ENCODE measurements around the gene FAF1.

Gene FAF1

GRCh38 chr1:50426702-50427085 is 533.4 kb downstream of the FAF1 start:
- POLR2A ChIA-PET (ENCODE audit: low non-redundant PET): no interaction called here
- CTCF ChIA-PET: no interaction called here

DNA sequence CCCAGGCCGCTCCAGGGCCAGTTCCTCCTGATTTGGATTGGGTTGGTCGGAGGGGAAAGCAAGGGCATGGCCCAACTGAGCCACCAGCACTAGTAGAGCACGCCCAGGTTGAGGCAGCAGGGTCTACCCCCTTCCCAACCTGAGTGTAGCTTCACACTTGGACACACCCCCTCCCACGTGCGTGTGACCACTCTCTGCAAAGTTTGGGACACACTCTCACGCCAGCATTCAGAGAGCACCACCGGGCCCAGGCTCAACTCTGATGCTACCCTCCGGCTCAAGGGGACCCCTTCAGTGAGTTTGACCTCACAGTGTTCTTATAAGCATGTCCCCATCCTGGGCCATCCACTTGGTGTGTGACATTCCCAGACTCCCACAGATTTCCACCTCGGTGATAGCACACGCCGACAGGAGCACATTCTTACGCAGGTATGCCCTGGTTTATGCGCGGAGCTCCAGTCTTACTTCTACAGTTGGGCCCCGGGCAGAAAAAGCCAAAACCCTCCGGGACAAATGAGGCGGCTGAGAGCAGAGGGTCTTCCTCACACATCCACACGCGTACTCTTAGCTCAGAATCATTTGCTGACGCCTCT is 533.9 kb downstream of the FAF1 start:
- no peak overlapping the region for H3K27ac ChIP-seq
- CTCF ChIA-PET: no interaction called here
- POLR2A ChIA-PET (ENCODE audit: low non-redundant PET): no interaction called here
- DNase-seq (ENCODE audit: low spot score): no peak
- TF ChIP-seq, protein P1, sequence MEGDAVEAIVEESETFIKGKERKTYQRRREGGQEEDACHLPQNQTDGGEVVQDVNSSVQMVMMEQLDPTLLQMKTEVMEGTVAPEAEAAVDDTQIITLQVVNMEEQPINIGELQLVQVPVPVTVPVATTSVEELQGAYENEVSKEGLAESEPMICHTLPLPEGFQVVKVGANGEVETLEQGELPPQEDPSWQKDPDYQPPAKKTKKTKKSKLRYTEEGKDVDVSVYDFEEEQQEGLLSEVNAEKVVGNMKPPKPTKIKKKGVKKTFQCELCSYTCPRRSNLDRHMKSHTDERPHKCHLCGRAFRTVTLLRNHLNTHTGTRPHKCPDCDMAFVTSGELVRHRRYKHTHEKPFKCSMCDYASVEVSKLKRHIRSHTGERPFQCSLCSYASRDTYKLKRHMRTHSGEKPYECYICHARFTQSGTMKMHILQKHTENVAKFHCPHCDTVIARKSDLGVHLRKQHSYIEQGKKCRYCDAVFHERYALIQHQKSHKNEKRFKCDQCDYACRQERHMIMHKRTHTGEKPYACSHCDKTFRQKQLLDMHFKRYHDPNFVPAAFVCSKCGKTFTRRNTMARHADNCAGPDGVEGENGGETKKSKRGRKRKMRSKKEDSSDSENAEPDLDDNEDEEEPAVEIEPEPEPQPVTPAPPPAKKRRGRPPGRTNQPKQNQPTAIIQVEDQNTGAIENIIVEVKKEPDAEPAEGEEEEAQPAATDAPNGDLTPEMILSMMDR (conservative IDR thresholded peaks at IDR 0.05; ENCODE audit: low read depth): no peak

More at GRCh38 chr1:50426702-50427085, 533.4 kb downstream of the FAF1 start:
- DNase-seq (ENCODE audit: low spot score): no peak
- H3K27ac ChIP-seq: no peak overlapping the region
- TF ChIP-seq, protein P1 (conservative IDR thresholded peaks at IDR 0.05; ENCODE audit: low read depth): no peak

DNA sequence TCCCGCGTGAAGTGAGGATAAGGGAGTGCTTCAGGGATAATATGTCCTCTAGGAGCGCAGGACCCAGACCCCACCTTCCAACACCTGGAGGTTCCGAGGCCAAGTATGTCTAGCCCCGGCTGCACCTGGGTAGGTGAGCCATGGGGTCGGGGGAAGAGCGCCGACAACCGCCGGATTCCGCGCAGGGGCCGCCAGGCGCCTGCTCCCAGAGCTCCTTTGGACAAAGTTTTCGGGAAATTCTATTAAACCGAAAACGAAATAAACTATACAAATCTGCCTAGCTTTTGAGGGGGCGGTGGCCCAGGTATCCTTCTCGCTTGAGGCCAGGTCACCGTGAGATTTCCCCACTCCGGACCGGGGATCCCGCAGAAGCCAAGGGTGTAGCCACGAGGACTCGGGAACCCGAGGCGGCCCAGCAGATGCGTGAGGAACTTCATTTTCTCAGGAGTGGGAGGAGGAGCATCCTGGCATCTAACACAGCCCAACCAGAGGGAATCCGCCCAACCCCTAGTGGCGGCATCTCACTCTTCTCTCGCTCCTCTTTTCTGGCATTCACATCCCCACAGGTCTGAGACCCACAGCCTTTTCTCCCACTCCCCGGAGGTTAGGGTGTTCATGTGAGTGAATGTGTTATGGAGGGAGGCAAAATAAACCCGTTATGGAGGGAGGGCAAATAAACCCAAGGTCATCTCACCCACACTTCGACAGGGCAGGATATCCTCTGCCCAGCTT is 534.5 kb downstream of the FAF1 start:
- DNase-seq (ENCODE audit: low spot score): peak; percentile 38
- H3K27ac ChIP-seq: no peak overlapping the region
- TF ChIP-seq, protein P1 (conservative IDR thresholded peaks at IDR 0.05; ENCODE audit: low read depth): no peak
- CTCF ChIA-PET: no interaction called here
- POLR2A ChIA-PET (ENCODE audit: low non-redundant PET): no interaction called here

DNA sequence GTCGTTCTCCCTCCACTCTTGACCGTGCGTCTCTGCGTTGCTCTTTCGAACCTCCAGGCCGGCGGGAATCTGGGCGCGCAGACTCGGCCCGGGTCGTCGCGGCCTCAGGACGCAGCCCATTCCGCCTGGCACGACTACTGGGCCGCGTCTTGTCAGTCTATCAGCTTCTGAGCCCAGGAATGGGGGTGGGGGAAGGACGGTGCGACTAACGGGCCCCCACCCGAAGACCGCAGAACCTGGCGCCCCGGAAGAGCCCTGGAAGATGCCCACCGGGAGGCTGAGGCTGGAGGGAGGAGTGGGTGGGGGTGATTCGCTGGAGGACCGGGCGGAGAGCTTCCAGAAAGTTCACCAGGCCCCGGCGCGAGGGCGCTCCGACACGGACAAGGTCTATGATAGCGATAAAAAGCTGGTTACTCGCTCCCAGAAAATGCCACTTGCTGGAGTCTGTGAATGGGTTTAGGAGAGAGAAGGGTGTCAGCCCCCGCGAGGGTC is 535.1 kb downstream of the FAF1 start:
- H3K27ac ChIP-seq: no peak overlapping the region
- TF ChIP-seq, protein P1 (conservative IDR thresholded peaks at IDR 0.05; ENCODE audit: low read depth): no peak
- ChIA-PET POLR2A (ENCODE audit: low non-redundant PET) (no interaction called here), CTCF (no interaction called here)
- no peak for DNase-seq (ENCODE audit: low spot score)

DNA sequence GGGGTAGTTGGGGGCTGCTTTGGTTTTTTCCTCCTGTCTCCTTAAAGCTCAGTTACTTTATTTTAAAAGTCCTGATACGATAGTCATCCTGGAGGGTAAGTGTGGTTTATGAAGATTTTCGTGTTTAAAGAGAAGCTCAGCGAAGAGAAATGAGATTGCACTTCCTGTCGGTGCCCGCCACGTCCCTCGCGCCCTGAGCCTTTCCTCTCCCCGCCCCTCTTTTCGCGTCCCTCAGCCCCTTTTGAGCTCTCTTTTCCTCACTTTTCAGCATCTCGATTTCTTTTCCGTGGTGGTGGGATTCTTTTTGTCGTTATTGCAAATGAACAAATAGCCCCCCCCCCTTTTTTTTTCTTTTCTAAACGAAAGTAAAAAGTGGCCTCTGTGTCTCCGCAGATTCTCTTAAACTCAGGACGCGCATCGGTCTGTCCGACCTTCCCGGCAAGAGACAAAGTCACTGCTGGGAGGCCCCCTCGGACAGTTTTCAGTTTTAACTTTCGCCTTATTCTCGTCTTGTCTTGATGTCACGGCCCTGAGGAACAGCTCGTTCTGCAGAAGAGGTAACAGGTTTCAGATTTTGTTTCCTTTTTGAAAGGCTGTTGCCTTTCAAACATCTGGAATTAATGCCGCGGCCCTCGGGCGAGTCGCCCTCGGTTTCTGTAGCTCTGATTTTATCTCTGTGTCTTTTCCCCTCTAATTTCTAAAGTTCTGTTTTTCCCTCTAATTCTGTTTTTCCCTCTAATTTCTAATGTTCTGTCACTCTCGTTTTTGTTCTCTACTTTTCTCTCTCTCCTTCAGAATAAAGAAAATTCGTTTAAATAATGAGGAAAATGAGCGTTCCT is 535.8 kb downstream of the FAF1 start:
- DNase-seq (ENCODE audit: low spot score): no peak
- TF ChIP-seq, protein P1 (conservative IDR thresholded peaks at IDR 0.05; ENCODE audit: low read depth): no peak
- H3K27ac ChIP-seq: no peak overlapping the region
- ChIA-PET CTCF (interaction anchor here (0.6 to 0.7 kb wide), 4 partner anchors 14 to 1664 kb away, joined by 3 to 6 read pairs (median 4); no protein-coding TSS in a partner anchor), POLR2A (ENCODE audit: low non-redundant PET) (no interaction called here)

GRCh38 chr1:50423670-50424000 is 536.4 kb downstream of the FAF1 start:
- ChIA-PET CTCF (interaction anchor here (0.6 to 0.7 kb wide), 4 partner anchors 14 to 1663 kb away, joined by 3 to 6 read pairs (median 4); no protein-coding TSS in a partner anchor), POLR2A (ENCODE audit: low non-redundant PET) (no interaction called here)
- TF ChIP-seq, protein P1 (conservative IDR thresholded peaks at IDR 0.05; ENCODE audit: low read depth): no peak
- H3K27ac ChIP-seq: no peak overlapping the region
- DNase-seq (ENCODE audit: low spot score): peak; percentile 36

Data from RWPE1 (cell line).